K562 (cell line): ENCODE results near the gene WDR83. TPM values are rescaled to one million over a fixed set of nuclear protein-coding genes. Genes with fewer than 3 reads are reported as not detected.

ENCODE experiments used
- ATAC-seq: fragments of 200-7000 bp; cut with Tn5 transposase; 3 replicates; pipeline ENCODE4 v1.9.1; 2020; ENCODE audit warnings: moderate library complexity
- BruUV-seq: library from RNA; stranded (reverse); fragments of 400-500 nt; replicated peaks from 2 replicates; lab custom pipeline; 2021; lab: Mats Ljungman, UMichigan
- CTCF ChIA-PET: fragments of 300-600 bp; formaldehyde crosslinking; extraction: SDS; loops from one replicate; lab custom pipeline; 2021; ENCODE audit warnings: low intra/inter-chr PET ratio; lab: Yijun Ruan, JAX
- POLR2A ChIA-PET: fragments of 300-600, 350-650 bp; sonication (Branson Sonifier 250); formaldehyde crosslinking; extraction: SDS; loops from one replicate; lab custom pipeline; 2021; ENCODE audit warnings: antibody characterized with exemption, inconsistent platforms; lab: Yijun Ruan, JAX
- DNase-seq, 4 experiments: peaks; one replicate each; pipeline versions ENCODE4 v3.0.0 to v3.0.0-alpha.2; 2011 to 2018; ENCODE audit warnings: low spot score in 3 of 4, mixed read lengths in 3 of 4; ENCODE audit errors: extremely low read depth in 1 of 4
- FAIRE-seq: peaks from 2 replicates; lab custom pipeline; 2011; peaks lifted over from hg19 to GRCh38; lab: Jason Lieb, UNC
- H2AFZ ChIP-seq: 2 replicates; pipeline ENCODE4 v1.6.0; 2011; ENCODE audit warnings: low read depth, low read length, control low read depth, inconsistent platforms
- H3K27ac ChIP-seq: fragments of 200-600 bp; 3 replicates; pipeline ENCODE4 v1.8.0; 2011; ENCODE audit warnings: low read depth, mild to moderate bottlenecking, control low read depth, inconsistent platforms, low read length, moderate library complexity, mixed read lengths; ENCODE audit errors: extremely low read depth
- H3K27me3 ChIP-seq, 2 experiments: fragments of 300-600 bp in 1 of 2; 2 replicates in 1 of 2; 3 replicates in 1 of 2; pipeline versions ENCODE4 v1.6.0 to v1.8.0; 2011; ENCODE audit warnings: inconsistent platforms in 2 of 2, low read length in 2 of 2, mild to moderate bottlenecking in 1 of 2, mixed read lengths in 1 of 2, moderate library complexity in 1 of 2; ENCODE audit not compliant: control insufficient read depth in 2 of 2, insufficient read depth in 2 of 2
- H3K36me3 ChIP-seq: fragments of 300-600 bp; 3 replicates; pipeline ENCODE4 v1.8.0; 2011; ENCODE audit warnings: mild to moderate bottlenecking, low read length, inconsistent platforms; ENCODE audit not compliant: control insufficient read depth, insufficient read depth
- H3K4me1 ChIP-seq, 2 experiments: fragments of 200-600 bp in 1 of 2; replicated peaks in 1 of 2; 2 replicates in 1 of 2; 3 replicates in 1 of 2; pipeline versions ENCODE4 v1.5.1 to v1.8.0; 2011; ENCODE audit warnings: inconsistent platforms in 2 of 2, low read length in 2 of 2, mild to moderate bottlenecking in 1 of 2, mixed read lengths in 1 of 2, moderate library complexity in 1 of 2; ENCODE audit not compliant: control insufficient read depth in 2 of 2, insufficient read depth in 2 of 2
- H3K4me2 ChIP-seq: 2 replicates; pipeline ENCODE4 v1.6.1; 2011; ENCODE audit warnings: low read length, control low read depth, inconsistent platforms, mixed read lengths; ENCODE audit not compliant: insufficient read depth
- H3K4me3 ChIP-seq: fragments of 200-600 bp; sonication (generic), shearing (Covaris generic); 2 replicates; pipeline ENCODE4 v1.5.1; 2016; ENCODE audit warnings: control low read depth, inconsistent platforms
- H3K79me2 ChIP-seq: fragments of 200-600 bp; 3 replicates; pipeline ENCODE4 v1.8.0; 2011; ENCODE audit warnings: low read length, inconsistent platforms; ENCODE audit not compliant: control insufficient read depth, insufficient read depth
- H3K9ac ChIP-seq, 2 experiments: 2 replicates each; pipeline versions ENCODE4 v1.6.0 to v1.6.1; 2011; ENCODE audit warnings: low read depth in 2 of 2, low read length in 2 of 2, control low read depth in 1 of 2, inconsistent platforms in 1 of 2, mild to moderate bottlenecking in 1 of 2, mixed read lengths in 1 of 2; ENCODE audit not compliant: insufficient read depth in 1 of 2
- H3K9me1 ChIP-seq: one replicate; pipeline ENCODE4 v1.6.0; 2011; ENCODE audit warnings: inconsistent platforms, mild to moderate bottlenecking, low read length, moderate library complexity; ENCODE audit not compliant: control insufficient read depth, insufficient read depth
- H3K9me3 ChIP-seq: replicated peaks from 2 replicates; pipeline ENCODE4 v1.5.1; 2011; ENCODE audit warnings: low read depth, low read length, inconsistent platforms; ENCODE audit not compliant: control insufficient read depth, insufficient read depth
- H4K20me1 ChIP-seq: replicated peaks from 2 replicates; pipeline ENCODE4 v1.6.1; 2011; ENCODE audit warnings: low read length, inconsistent platforms, mixed read lengths; ENCODE audit not compliant: control insufficient read depth, insufficient read depth
- ETV6 ChIP-seq, 3 experiments: fragments of 150-350 bp in 1 of 3; sonication (generic) in 1 of 3; formaldehyde crosslinking in 1 of 3; IDR thresholded peaks; 2 replicates each; pipeline versions ENCODE4 v1.6.1 to v1.8.0; 2014 to 2022; ENCODE audit warnings: borderline replicate concordance in 2 of 3, low read depth in 2 of 3, antibody characterized with exemption in 1 of 3, low read length in 1 of 3, mild to moderate bottlenecking in 1 of 3, missing genetic modification reagents in 1 of 3
- GTF2E2 ChIP-seq: fragments of 200-800 bp; sonication (Bioruptor generic); IDR thresholded peaks from 2 replicates; pipeline ENCODE4 v1.6.1; 2016; ENCODE audit warnings: missing genetic modification characterization, missing compliant biosample characterization
- HEY1 ChIP-seq: fragments of 250-450 bp; sonication (Bioruptor Pico); IDR thresholded peaks from 2 replicates; pipeline ENCODE4 v1.5.0; 2020; ENCODE audit warnings: mild to moderate bottlenecking, moderate library complexity, borderline replicate concordance
- KLF16 ChIP-seq: IDR thresholded peaks from 2 replicates; pipeline ENCODE4 v1.6.1; 2016; ENCODE audit warnings: antibody characterized with exemption
- MEF2D ChIP-seq: conservative IDR thresholded peaks from 2 replicates; pipeline ENCODE4 v1.6.1; 2016; ENCODE audit warnings: low read depth, missing genetic modification characterization, missing compliant biosample characterization
- MTA3 ChIP-seq: fragments of 450-650 bp; formaldehyde crosslinking; IDR thresholded peaks from 2 replicates; pipeline ENCODE4 v1.6.1; 2017; ENCODE audit warnings: mild to moderate bottlenecking, borderline replicate concordance
- NFE2 ChIP-seq: IDR thresholded peaks from 2 replicates; pipeline ENCODE4 v1.6.1; 2014; ENCODE audit warnings: antibody characterized with exemption, low read depth
- PHTF2 ChIP-seq: fragments of 250-450 bp; sonication (Bioruptor Pico); IDR thresholded peaks from 2 replicates; pipeline ENCODE4 v1.5.0; 2021; ENCODE audit warnings: mild to moderate bottlenecking
- POLR3G ChIP-seq: IDR thresholded peaks from 2 replicates; pipeline ENCODE4 v1.6.1; 2011; ENCODE audit not compliant: insufficient read length, insufficient replicate concordance; ENCODE audit errors: extremely low read depth
- RFX5 ChIP-seq: IDR thresholded peaks from 2 replicates; pipeline ENCODE4 v1.6.1; 2011; ENCODE audit warnings: low read depth, mild to moderate bottlenecking, improper control_type of control experiment, low read length
- SREBF1 ChIP-seq: fragments of 150-350 bp; IDR thresholded peaks from 2 replicates; pipeline ENCODE4 v1.6.1; 2014; ENCODE audit warnings: antibody characterized with exemption, low read depth, low read length, borderline replicate concordance
- TBP ChIP-seq: optimal IDR thresholded peaks from 2 replicates; pipeline ENCODE3; 2011; ENCODE audit warnings: low read depth, low read length, improper control_type of control experiment
- ZC3H4 ChIP-seq: sonication (generic); formaldehyde crosslinking; IDR thresholded peaks from 2 replicates; pipeline ENCODE4 v1.9.0; 2021; ENCODE audit warnings: missing genetic modification reagents, borderline replicate concordance
- ZNF41 ChIP-seq: fragments of 250-450 bp; sonication (Bioruptor Pico); conservative IDR thresholded peaks from 2 replicates; pipeline ENCODE4 v1.4.0; 2020; ENCODE audit warnings: mild to moderate bottlenecking
- ZNF586 ChIP-seq: fragments of 450-650 bp; formaldehyde crosslinking; conservative IDR thresholded peaks from 2 replicates; pipeline ENCODE4 v1.4.0; 2020; ENCODE audit warnings: mild to moderate bottlenecking, moderate library complexity
- WGBS: fragments of 100-300 bp; shearing (Covaris generic); methylation state at CpG from one replicate; pipeline ENCODE4 v1.1.6; 2016; ENCODE audit warnings: low coverage, mixed read lengths; ENCODE audit not compliant: insufficient coverage; ENCODE audit errors: missing lambda C conversion rate; 5-methylcytosine and 5-hydroxymethylcytosine counted together
- in situ Hi-C: fragments of 300-500 bp; cut with MboI; formaldehyde crosslinking; loops from 4 replicates; pipeline ENCODE4 v1.15.0; 2018; ENCODE audit warnings: inconsistent platforms, mixed read lengths
- intact Hi-C: fragments of 100-400 bp; cut with micrococcal nuclease; formaldehyde crosslinking; loops from 2 replicates; pipeline ENCODE4 v1.14.2; 2022
- polyA plus RNA-seq, 8 experiments: library from polyadenylated mRNA; depleted of rRNA in 4 of 8; stranded (reverse) in 5 of 8; unstranded in 3 of 8; fragments of >200 nt; fragmentation: Nextera tagmentation in 2 of 8; fragmentation: Illumina TruSeq in 1 of 8; extraction: Ambion mirVana in 2 of 8; extraction: Trizol in 1 of 8; gene quantifications; 2 replicates each; pipeline versions ENCODE4 v1.2.1 to v1.2.3, GENCODE V29; 2011 to 2014; ENCODE audit warnings: inconsistent platforms in 1 of 8, missing spikeins in 1 of 8
- total RNA-seq, 7 experiments: library from RNA; depleted of rRNA in 6 of 7; stranded (reverse); fragments of >200 nt in 6 of 7; fragmentation: Illumina TruSeq in 2 of 7; extraction: Trizol in 2 of 7; gene quantifications; 2 replicates each; pipeline versions ENCODE4 v1.2.1 to v1.2.3, GENCODE V29; 2011 to 2021; ENCODE audit warnings: low replicate concordance in 1 of 7
- TF ChIP-seq, protein P1 (sequence below): fragments of 200-400 bp; formaldehyde crosslinking; IDR thresholded peaks from 2 replicates; pipeline ENCODE4 v1.6.1; 2017; ENCODE audit warnings: mild to moderate bottlenecking, low read depth, low read length, moderate library complexity
- TF ChIP-seq, protein P2 (sequence below): sonication (generic); formaldehyde crosslinking; IDR thresholded peaks from 2 replicates; pipeline ENCODE4 v1.5.0; 2020; ENCODE audit warnings: missing genetic modification reagents

The WDR83 gene
- total and polyA plus RNA-seq, 9 of the 15 experiments (the other 6 are each of a cell fraction or from before 2014, with no cell fraction given), result 0.52 to 21.3 (median 4.2) TPM

DNA sequence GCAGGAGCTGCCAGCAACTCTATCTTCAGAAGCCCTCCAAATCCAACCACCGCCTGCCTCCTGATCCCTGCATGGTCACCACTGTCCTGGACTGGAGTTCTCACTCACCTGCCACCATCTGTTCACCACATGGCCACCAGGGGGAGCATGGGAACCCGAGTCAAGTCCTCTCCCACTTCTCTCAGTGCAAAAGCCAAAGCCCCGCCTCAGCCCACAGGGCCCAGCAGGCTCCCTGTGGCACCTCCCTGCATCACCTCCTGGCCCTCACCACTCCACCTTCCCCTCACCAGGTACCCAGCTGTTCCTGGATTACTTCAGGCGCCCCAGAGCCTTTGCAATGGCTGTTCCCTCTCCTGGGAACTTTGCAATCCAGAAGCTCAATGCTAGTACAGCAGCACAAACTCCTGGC, 9.8 kb downstream of the WDR83 start (continued):
- TF ChIP-seq MTA3, result no peak
- TF ChIP-seq TBP, result no peak
- no peak for TF ChIP-seq RFX5
- TF ChIP-seq KLF16, result 0 out of 2 replicates have a peak, but pooled peaks have one; percentile 28
- no peak for TF ChIP-seq GTF2E2 (tag)

DNA sequence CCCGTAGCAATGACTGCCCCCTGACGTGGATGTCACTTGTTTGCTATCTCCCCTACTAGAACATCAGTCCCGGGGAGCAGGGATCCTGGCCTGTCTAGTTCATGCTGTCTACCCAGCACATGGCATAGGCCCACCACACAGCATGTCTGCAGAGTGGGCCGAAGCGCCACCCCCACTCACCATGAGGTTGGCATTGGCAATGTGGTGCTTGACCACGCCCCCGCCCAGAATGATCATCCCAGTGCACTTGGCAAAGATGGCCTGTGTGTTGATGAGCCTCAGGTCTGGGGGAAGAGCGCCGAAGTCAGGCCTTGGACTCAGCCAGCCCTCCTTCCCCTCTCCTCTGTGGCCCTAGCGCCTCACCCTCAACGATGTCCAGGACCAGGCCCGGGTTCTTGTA, 10.3 kb downstream of the WDR83 start:
- POLR2A ChIA-PET, result interaction anchor here (0.5 to 1.6 kb wide), 3 partner anchors 9 to 123 kb away, joined by 4 to 5 read pairs (median 4); no protein-coding TSS in a partner anchor
- Histone ChIP-seq H3K9me1 (no peaks in the 10 kb centered on the region), H3K4me2 (no peak overlapping the region), H3K9me3 (no peaks in the 10 kb centered on the region), H3K27me3 (no peaks in the 10 kb centered on the region), H3K36me3 (peaks cover 75% of the 10 kb centered on the region), H2AFZ (no peak overlapping the region), H3K4me1 (peaks cover 0 to 25% of the 10 kb centered on the region in 2 experiments; a peak in 3 of 5 replicates), H3K27ac (no peak overlapping the region), H4K20me1 (no peaks in the 10 kb centered on the region; the same call in none of the 2 replicates), H3K9ac (peak overlapping the region in 1 of 2 experiments; percentile 53; a peak in 1 of 4 replicates), H3K79me2 (peaks cover 13% of the 10 kb centered on the region), H3K4me3 (no peak overlapping the region)
- ATAC-seq, result no peak
- no peak for DNase-seq
- 97% methylated on average over 7 of the region's 12 CpGs for WGBS
- no TSS peak for BruUV-seq
- CTCF ChIA-PET, result no interaction called here
- intact Hi-C loops (no loop called here), in situ Hi-C loops (loop anchor here (10.0 kb wide), 1 partner anchor 472 kb away; no protein-coding TSS in a partner anchor)
- FAIRE-seq, result no peak
- TF ChIP-seq, protein P1, sequence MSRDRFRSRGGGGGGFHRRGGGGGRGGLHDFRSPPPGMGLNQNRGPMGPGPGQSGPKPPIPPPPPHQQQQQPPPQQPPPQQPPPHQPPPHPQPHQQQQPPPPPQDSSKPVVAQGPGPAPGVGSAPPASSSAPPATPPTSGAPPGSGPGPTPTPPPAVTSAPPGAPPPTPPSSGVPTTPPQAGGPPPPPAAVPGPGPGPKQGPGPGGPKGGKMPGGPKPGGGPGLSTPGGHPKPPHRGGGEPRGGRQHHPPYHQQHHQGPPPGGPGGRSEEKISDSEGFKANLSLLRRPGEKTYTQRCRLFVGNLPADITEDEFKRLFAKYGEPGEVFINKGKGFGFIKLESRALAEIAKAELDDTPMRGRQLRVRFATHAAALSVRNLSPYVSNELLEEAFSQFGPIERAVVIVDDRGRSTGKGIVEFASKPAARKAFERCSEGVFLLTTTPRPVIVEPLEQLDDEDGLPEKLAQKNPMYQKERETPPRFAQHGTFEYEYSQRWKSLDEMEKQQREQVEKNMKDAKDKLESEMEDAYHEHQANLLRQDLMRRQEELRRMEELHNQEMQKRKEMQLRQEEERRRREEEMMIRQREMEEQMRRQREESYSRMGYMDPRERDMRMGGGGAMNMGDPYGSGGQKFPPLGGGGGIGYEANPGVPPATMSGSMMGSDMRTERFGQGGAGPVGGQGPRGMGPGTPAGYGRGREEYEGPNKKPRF, result no peak
- TF ChIP-seq NFE2, result no peak
- no peak for TF ChIP-seq ZNF41 (CRISPR knock-in tag)
- no peak for TF ChIP-seq MEF2D (tag)
- TF ChIP-seq, protein P2, sequence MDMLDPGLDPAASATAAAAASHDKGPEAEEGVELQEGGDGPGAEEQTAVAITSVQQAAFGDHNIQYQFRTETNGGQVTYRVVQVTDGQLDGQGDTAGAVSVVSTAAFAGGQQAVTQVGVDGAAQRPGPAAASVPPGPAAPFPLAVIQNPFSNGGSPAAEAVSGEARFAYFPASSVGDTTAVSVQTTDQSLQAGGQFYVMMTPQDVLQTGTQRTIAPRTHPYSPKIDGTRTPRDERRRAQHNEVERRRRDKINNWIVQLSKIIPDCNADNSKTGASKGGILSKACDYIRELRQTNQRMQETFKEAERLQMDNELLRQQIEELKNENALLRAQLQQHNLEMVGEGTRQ, result no peak
- 0 out of 2 replicates have a peak, but pooled peaks have one; percentile 42 for TF ChIP-seq ZC3H4 (CRISPR knock-in tag)
- no peak for TF ChIP-seq POLR3G
- no peak for TF ChIP-seq ZNF586 (CRISPR knock-in tag)
- TF ChIP-seq HEY1 (CRISPR knock-in tag), result no peak
- no peak for TF ChIP-seq SREBF1
- TF ChIP-seq ETV6 (IDR thresholded peaks at IDR 0.05; ENCODE audit: borderline replicate concordance in 1 of 2, low read depth in 2 of 2, low read length in 1 of 2), result no peak
- no peak for TF ChIP-seq ETV6 (CRISPR knock-in tag; IDR thresholded peaks at IDR 0.05; ENCODE audit: borderline replicate concordance)
- TF ChIP-seq PHTF2 (CRISPR knock-in tag), result no peak
